Colonic mucosa (tissue), 4 donors: Measurements from ENCODE around the gene SNX10. TPM values are rescaled to one million over a fixed set of nuclear protein-coding genes. Genes with fewer than 3 reads are reported as not detected.

Experiments
- DNase-seq: peaks from one replicate; pipeline ENCODE4 v3.0.0-alpha.2; 2020
- H3K27ac ChIP-seq: fragments of 200-600 bp; one replicate; pipeline ENCODE4 v1.8.0; 2021
- H3K27me3 ChIP-seq: fragments of 200-600 bp; one replicate; pipeline ENCODE4 v1.8.0; 2021
- H3K36me3 ChIP-seq: fragments of 200-600 bp; one replicate; pipeline ENCODE4 v1.8.0; 2021
- H3K4me1 ChIP-seq: fragments of 200-600 bp; one replicate; pipeline ENCODE4 v1.8.0; 2021; ENCODE audit warnings: mild to moderate bottlenecking
- H3K4me3 ChIP-seq: fragments of 200-600 bp; one replicate; pipeline ENCODE4 v1.8.0; 2021
- H3K9ac ChIP-seq, 2 donors: one replicate each; pipeline ENCODE4 v1.7.0; 2013; ENCODE audit warnings: control low read depth in 2 of 2, low read depth in 2 of 2, low read length in 2 of 2
- H3K9me3 ChIP-seq: fragments of 200-600 bp; one replicate; pipeline ENCODE4 v1.8.0; 2021
- CTCF ChIP-seq: fragments of 200-600 bp; IDR thresholded peaks from one replicate; pipeline ENCODE4 v1.8.0; 2022; ENCODE audit warnings: antibody characterized with exemption, mild to moderate bottlenecking
- intact Hi-C: fragments of 100-400 bp; cut with DNase I; formaldehyde crosslinking; loops from one replicate; pipeline ENCODE4 v1.14.1; 2022
- total RNA-seq, 2 donors: library from RNA; stranded (reverse); fragmentation: NEBNext Ultra II Directional in 1 of 2; extraction: Animal tissue kit (Norgen Biotek cat#: 25700) in 1 of 2; gene quantifications; one replicate each; pipeline ENCODE4 v1.2.1, GENCODE V29; 2021
- donor health status: healthy.
- donor health status: DM: no; HTN: no; CAD: no.
- donor health status: DM: no; HTN: no; CAD: no.

The SNX10 gene
- total RNA-seq, 2 donors from 2014 or later, result 3.1 to 4.9 TPM

GRCh38 chr7:26387731-26388130 lies 96.1 kb downstream of the SNX10 start:
- Histone ChIP-seq H3K36me3 (no peaks in the 10 kb centered on the region), H3K4me1 (no peaks in the 10 kb centered on the region), H3K4me3 (no peak overlapping the region), H3K27me3 (no peaks in the 10 kb centered on the region), H3K9me3 (no peaks in the 10 kb centered on the region), H3K9ac (no peak overlapping the region), H3K27ac (no peak overlapping the region)
- TF ChIP-seq CTCF, result no peak
- intact Hi-C loops, result no loop called here
- no peak for DNase-seq

- no peak overlapping the region for H3K27ac ChIP-seq
- DNase-seq, result no peak
- no peaks in the 10 kb centered on the region for H3K4me1 ChIP-seq
- no peaks in the 10 kb centered on the region for H3K9me3 ChIP-seq
- no peak for TF ChIP-seq CTCF
- H3K27me3 ChIP-seq, result no peaks in the 10 kb centered on the region
- no peaks in the 10 kb centered on the region for H3K36me3 ChIP-seq
- H3K4me3 ChIP-seq, result no peak overlapping the region
- H3K9ac ChIP-seq, result no peak overlapping the region
- intact Hi-C loops, result no loop called here
Measured at GRCh38 chr7:26388256-26388655, 96.6 kb downstream of the SNX10 start.

GRCh38 chr7:26390016-26390415 lies 98.4 kb downstream of the SNX10 start:
- intact Hi-C loops, result no loop called here
- H3K4me3 ChIP-seq, result no peak overlapping the region
- TF ChIP-seq CTCF, result no peak
- no peak overlapping the region for H3K27ac ChIP-seq
- no peaks in the 10 kb centered on the region for H3K27me3 ChIP-seq
- H3K4me1 ChIP-seq, result no peaks in the 10 kb centered on the region
- H3K9me3 ChIP-seq, result no peaks in the 10 kb centered on the region
- H3K9ac ChIP-seq, result no peak overlapping the region
- no peak for DNase-seq
- no peaks in the 10 kb centered on the region for H3K36me3 ChIP-seq

DNA sequence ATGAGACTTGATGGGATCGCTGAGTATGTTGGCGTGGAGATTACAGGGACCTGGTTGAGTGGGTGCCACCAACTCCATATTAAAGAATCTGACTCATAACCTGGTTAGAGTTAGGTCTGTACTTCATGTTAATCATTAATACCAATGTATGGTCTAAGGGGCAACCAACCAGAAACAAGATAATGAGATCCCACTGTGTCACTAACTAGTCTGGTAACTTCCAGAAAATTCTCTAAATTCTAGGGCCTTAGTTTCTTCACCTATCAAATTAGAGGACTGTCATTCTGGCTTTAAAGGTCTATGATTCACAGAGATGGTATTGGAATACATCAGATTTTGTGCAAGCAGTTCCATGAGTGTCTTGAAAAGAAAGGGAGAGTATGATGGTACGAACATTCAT lies 102.2 kb downstream of the SNX10 start:
- DNase-seq, result no peak
- Histone ChIP-seq H3K4me1 (no peaks in the 10 kb centered on the region), H3K9me3 (no peaks in the 10 kb centered on the region), H3K36me3 (no peaks in the 10 kb centered on the region), H3K27ac (no peak overlapping the region), H3K4me3 (no peak overlapping the region), H3K27me3 (no peaks in the 10 kb centered on the region), H3K9ac (no peak overlapping the region)
- TF ChIP-seq CTCF, result no peak
- intact Hi-C loops, result no loop called here

DNA sequence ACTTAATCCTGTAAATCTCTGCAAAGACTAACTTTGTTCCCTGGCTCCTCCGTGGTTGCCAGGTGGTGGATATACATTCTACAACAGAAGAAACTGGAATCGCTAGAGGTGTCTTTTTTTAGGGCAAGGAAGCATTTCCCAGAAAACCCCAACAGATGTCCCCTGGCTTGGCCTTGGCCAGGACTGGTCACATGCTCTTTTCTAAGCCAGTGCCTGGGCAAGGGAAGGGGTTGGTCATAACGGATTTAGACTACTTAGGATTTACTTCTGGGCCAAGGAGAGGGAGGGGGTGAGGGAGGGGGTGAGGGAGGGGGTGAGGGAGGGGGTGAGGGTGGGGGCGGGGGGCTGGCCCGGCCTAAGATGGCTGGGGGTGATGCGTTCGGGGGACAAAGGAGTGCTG lies 105.7 kb downstream of the SNX10 start:
- H3K4me3 ChIP-seq, result no peak overlapping the region
- no peaks in the 10 kb centered on the region for H3K4me1 ChIP-seq
- H3K27me3 ChIP-seq, result no peaks in the 10 kb centered on the region
- DNase-seq, result no peak
- intact Hi-C loops, result no loop called here
- no peaks in the 10 kb centered on the region for H3K36me3 ChIP-seq
- H3K9ac ChIP-seq, result no peak overlapping the region
- H3K27ac ChIP-seq, result no peak overlapping the region
- no peak for TF ChIP-seq CTCF
- H3K9me3 ChIP-seq, result no peaks in the 10 kb centered on the region
